ENCODE results near the gene ANKFY1. TPM values are rescaled to one million over a fixed set of nuclear protein-coding genes. Genes with fewer than 3 reads are reported as not detected.

The ANKFY1 gene
- total and polyA plus RNA-seq, 9 of the 15 experiments (the other 6 are each of a cell fraction or from before 2014, with no cell fraction given) = 4.3 to 25.6 (median 12.2) TPM

GRCh38 chr17:4249452-4250029 lies 14.2 kb downstream of the ANKFY1 start (continued):
- TF ChIP-seq ZNF41 (CRISPR knock-in tag; conservative IDR thresholded peaks at IDR 0.05) (no peak), EGR1 (conservative IDR thresholded peaks at IDR 0.05) (no peak), CBFA2T2 (conservative IDR thresholded peaks at IDR 0.05) (peak; percentile 96), PATZ1 (CRISPR knock-in tag; IDR thresholded peaks at IDR 0.05; ENCODE audit: borderline replicate concordance) (no peak), MEF2D (tag; conservative IDR thresholded peaks at IDR 0.05; ENCODE audit: low read depth) (no peak), FOS (IDR thresholded peaks at IDR 0.05; ENCODE audit: extremely low read depth, insufficient read length) (no peak), CLOCK (CRISPR knock-in tag; IDR thresholded peaks at IDR 0.05; ENCODE audit: borderline replicate concordance) (no peak), RFX7 (CRISPR knock-in tag; IDR thresholded peaks at IDR 0.05) (no peak), NR2F6 (CRISPR knock-in tag; IDR thresholded peaks at IDR 0.05) (no peak), GATA2 (CRISPR knock-in tag; IDR thresholded peaks at IDR 0.05) (peak; percentile 92), ZKSCAN3 (CRISPR knock-in tag; IDR thresholded peaks at IDR 0.05) (no peak), TAF15 (IDR thresholded peaks at IDR 0.05; ENCODE audit: low read depth, low read length) (no peak), TEAD4 (IDR thresholded peaks at IDR 0.05; ENCODE audit: low read length) (peak; percentile 98), TEAD4 (CRISPR knock-in tag; IDR thresholded peaks at IDR 0.05; ENCODE audit: borderline replicate concordance) (no peak), MCM2 (IDR thresholded peaks at IDR 0.05; ENCODE audit: low read depth) (no peak), CEBPB (tag; IDR thresholded peaks at IDR 0.05) (peak; percentile 64; the same call in 1 of the 2 replicates), SMARCE1 (IDR thresholded peaks at IDR 0.05) (peak; percentile 93), DLX4 (CRISPR knock-in tag; IDR thresholded peaks at IDR 0.05) (no peak), ARID3B (CRISPR knock-in tag; IDR thresholded peaks at IDR 0.05; ENCODE audit: borderline replicate concordance) (no peak), ZNF717 (CRISPR knock-in tag; IDR thresholded peaks at IDR 0.05) (no peak), POLR2A (conservative IDR thresholded peaks at IDR 0.05) (no peak), NCOA1 (IDR thresholded peaks at IDR 0.05; ENCODE audit: low read depth) (peak; percentile 79; the same call in 1 of the 2 replicates), RNF2 (IDR thresholded peaks at IDR 0.05) (peak; percentile 81; the same call in 1 of the 2 replicates), STAT5B (CRISPR knock-in tag; IDR thresholded peaks at IDR 0.05) (no peak), USF2 (CRISPR knock-in tag; IDR thresholded peaks at IDR 0.05) (no peak)

Data from K562 (cell line).